KMS-11 (cell line): ENCODE results near the gene CREBL2.

ENCODE experiments used
- H2AFZ ChIP-seq: fragments of 200-600 bp; sonication (generic); 2 replicates; pipeline ENCODE4 v1.6.1; 2016; ENCODE audit warnings: antibody characterized with exemption, mixed run types, low read depth
- H3K27ac ChIP-seq: fragments of 200-600 bp; sonication (generic); 2 replicates; pipeline ENCODE4 v1.6.1; 2016; ENCODE audit warnings: mild to moderate bottlenecking, mixed run types
- H3K27me3 ChIP-seq: fragments of 200-600 bp; sonication (generic); 2 replicates; pipeline ENCODE4 v1.6.1; 2017; ENCODE audit warnings: mild to moderate bottlenecking, low read depth, mixed run types, moderate library complexity; ENCODE audit not compliant: insufficient read depth
- H3K36me3 ChIP-seq: fragments of 200-600 bp; sonication (generic); 2 replicates; pipeline ENCODE4 v1.6.1; 2017; ENCODE audit warnings: mild to moderate bottlenecking, mixed run types; ENCODE audit not compliant: insufficient read depth
- H3K4me1 ChIP-seq: fragments of 200-600 bp; sonication (generic); 2 replicates; pipeline ENCODE4 v1.6.1; 2016; ENCODE audit warnings: mild to moderate bottlenecking, low read depth, mixed run types; ENCODE audit not compliant: poor library complexity, severe bottlenecking
- H3K4me2 ChIP-seq: fragments of 200-600 bp; sonication (generic); 2 replicates; pipeline ENCODE4 v1.7.0; 2016; ENCODE audit warnings: mild to moderate bottlenecking, mixed run types
- H3K4me3 ChIP-seq: fragments of 200-600 bp; sonication (generic); IDR thresholded peaks from 2 replicates; pipeline ENCODE4 v1.6.1; 2017; ENCODE audit warnings: low read depth, low read length, mixed read lengths; ENCODE audit not compliant: insufficient read depth
- H3K79me2 ChIP-seq: fragments of 200-600 bp; sonication (generic); 2 replicates; pipeline ENCODE4 v1.6.1; 2016; ENCODE audit warnings: low read depth, mixed run types; ENCODE audit not compliant: insufficient read depth
- H3K9ac ChIP-seq: fragments of 200-600 bp; sonication (generic); 2 replicates; pipeline ENCODE4 v1.6.1; 2016; ENCODE audit warnings: mild to moderate bottlenecking, mixed run types
- H4K20me1 ChIP-seq: fragments of 200-600 bp; sonication (generic); 2 replicates; pipeline ENCODE4 v1.6.1; 2016; ENCODE audit warnings: mild to moderate bottlenecking, mixed run types; ENCODE audit not compliant: insufficient read depth
- TF ChIP-seq, protein P1 (sequence below): fragments of 200-600 bp; sonication (generic); conservative IDR thresholded peaks from 2 replicates; pipeline ENCODE4 v1.6.1; 2017; ENCODE audit warnings: low read depth, mild to moderate bottlenecking, antibody characterized with exemption, low read length, moderate library complexity, mixed read lengths

Gene CREBL2

DNA sequence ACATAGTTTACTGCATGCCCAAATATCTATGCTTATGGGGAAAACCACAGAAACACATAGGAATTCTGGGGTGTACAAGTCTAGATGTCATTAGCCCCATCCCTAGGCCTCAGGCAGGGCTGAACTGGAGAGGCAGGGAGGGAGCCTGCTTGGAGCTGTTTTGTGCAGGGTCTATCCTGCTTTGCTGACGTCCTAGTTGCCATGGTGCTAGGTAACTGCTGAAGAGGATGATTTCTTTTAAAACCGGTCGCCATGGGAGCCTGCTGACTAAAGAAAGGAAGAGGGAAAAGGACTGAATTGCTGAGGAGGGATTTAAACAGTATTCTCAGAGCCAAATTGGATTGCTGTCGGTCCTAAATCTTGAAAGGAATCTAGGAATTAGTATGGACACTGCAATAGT, 73.6 kb downstream of the CREBL2 start:
- Histone ChIP-seq H3K4me2 (no peak overlapping the region), H2AFZ (no peak overlapping the region), H4K20me1 (no peaks in the 10 kb centered on the region), H3K79me2 (no peaks in the 10 kb centered on the region), H3K27me3 (no peaks in the 10 kb centered on the region), H3K27ac (no peak overlapping the region), H3K4me1 (no peaks in the 10 kb centered on the region), H3K9ac (no peak overlapping the region), H3K4me3 (no peak overlapping the region), H3K36me3 (no peaks in the 10 kb centered on the region)
- TF ChIP-seq, protein P1, sequence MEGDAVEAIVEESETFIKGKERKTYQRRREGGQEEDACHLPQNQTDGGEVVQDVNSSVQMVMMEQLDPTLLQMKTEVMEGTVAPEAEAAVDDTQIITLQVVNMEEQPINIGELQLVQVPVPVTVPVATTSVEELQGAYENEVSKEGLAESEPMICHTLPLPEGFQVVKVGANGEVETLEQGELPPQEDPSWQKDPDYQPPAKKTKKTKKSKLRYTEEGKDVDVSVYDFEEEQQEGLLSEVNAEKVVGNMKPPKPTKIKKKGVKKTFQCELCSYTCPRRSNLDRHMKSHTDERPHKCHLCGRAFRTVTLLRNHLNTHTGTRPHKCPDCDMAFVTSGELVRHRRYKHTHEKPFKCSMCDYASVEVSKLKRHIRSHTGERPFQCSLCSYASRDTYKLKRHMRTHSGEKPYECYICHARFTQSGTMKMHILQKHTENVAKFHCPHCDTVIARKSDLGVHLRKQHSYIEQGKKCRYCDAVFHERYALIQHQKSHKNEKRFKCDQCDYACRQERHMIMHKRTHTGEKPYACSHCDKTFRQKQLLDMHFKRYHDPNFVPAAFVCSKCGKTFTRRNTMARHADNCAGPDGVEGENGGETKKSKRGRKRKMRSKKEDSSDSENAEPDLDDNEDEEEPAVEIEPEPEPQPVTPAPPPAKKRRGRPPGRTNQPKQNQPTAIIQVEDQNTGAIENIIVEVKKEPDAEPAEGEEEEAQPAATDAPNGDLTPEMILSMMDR = no peak

DNA sequence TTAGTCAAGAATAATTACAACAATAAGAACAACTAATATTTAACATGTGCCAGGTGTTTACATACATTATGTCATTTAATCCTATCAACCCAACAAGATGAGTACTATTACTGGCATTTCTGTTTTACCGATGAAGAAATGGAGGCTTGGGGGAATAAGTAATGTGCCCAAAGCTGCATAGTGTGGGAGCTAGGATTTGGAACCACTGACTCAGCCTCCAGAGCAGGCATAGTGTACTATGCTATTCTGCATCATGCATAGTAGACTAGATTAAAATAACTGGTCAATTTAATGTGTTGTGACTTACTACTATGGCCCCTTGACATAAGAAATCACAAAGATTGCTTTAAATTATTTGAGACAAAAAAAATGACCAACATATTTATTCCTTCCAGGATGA, 74.8 kb downstream of the CREBL2 start:
- TF ChIP-seq, protein P1 = no peak
- Histone ChIP-seq H3K4me3 (no peak overlapping the region), H3K4me2 (no peak overlapping the region), H3K36me3 (no peaks in the 10 kb centered on the region), H3K27ac (no peak overlapping the region), H2AFZ (no peak overlapping the region), H3K27me3 (no peaks in the 10 kb centered on the region), H3K79me2 (no peaks in the 10 kb centered on the region), H3K9ac (no peak overlapping the region), H3K4me1 (peaks cover 10% of the 10 kb centered on the region), H4K20me1 (no peaks in the 10 kb centered on the region)

DNA sequence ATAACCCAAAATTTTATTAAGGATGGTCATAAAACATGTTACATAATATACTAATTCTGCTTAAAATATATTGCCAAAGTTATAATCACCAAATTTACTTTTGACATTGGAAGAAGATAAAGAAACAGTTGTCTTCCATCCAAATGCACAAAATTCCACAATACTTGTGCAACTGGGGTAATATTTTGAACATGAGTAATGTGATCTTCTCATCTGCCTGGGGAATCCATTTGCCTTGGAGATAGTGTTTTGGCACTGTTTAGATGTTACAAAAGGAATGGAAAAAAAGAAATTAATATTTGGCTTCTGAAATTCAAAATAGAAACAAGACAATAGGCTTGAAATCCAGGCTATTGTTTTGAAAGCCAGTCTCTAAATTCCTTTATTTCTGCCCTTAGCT, 75.2 kb downstream of the CREBL2 start:
- Histone ChIP-seq H4K20me1 (no peaks in the 10 kb centered on the region), H3K36me3 (no peaks in the 10 kb centered on the region), H3K27me3 (no peaks in the 10 kb centered on the region), H3K79me2 (no peaks in the 10 kb centered on the region), H3K4me3 (no peak overlapping the region), H3K4me2 (no peak overlapping the region), H2AFZ (no peak overlapping the region), H3K9ac (no peak overlapping the region), H3K4me1 (peaks cover 15% of the 10 kb centered on the region), H3K27ac (no peak overlapping the region)
- TF ChIP-seq, protein P1 = no peak

DNA sequence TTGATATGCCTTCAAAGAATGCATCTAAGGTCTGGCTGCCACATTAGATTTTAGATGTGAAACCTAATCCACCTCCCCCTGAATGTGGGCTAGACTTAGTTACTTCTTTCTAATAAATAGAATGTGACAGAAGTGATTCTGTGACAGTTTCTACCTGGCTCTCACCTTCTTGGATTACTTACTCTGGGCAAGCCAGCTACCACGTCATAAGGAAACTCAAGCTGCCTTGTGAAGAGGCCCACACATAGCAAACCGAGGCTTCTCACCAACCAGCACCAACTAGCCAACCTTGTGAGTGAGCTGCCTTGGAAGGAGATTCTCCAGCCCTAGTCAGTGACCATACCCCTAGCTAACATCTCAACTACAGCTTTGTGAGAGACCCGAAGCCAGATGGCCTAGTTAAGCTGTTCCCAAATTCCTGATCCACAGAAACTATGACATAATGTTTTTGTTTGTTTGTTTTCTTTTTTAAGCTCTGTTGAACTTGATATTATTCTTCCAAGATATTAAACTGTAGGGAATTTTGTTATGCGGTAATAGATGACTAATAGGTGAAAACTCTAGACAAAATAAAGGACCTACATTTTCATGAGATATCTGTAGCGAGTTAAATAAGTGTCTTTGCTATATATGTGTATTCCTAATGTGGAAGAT, 78.1 kb downstream of the CREBL2 start:
- Histone ChIP-seq H4K20me1 (no peaks in the 10 kb centered on the region), H3K27ac (no peak overlapping the region), H3K79me2 (no peaks in the 10 kb centered on the region), H3K36me3 (no peaks in the 10 kb centered on the region), H3K9ac (no peak overlapping the region), H3K27me3 (no peaks in the 10 kb centered on the region), H3K4me1 (peaks cover 32% of the 10 kb centered on the region), H3K4me3 (no peak overlapping the region), H2AFZ (no peak overlapping the region), H3K4me2 (no peak overlapping the region)
- TF ChIP-seq, protein P1 = no peak
